Keratinocyte (primary cell): ENCODE measurements around the gene FSD1. TPM values are rescaled to one million over a fixed set of nuclear protein-coding genes. Genes with fewer than 3 reads are reported as not detected.

Source experiments
- DNase-seq: peaks from one replicate; pipeline ENCODE4 v3.0.0-alpha.2; 2011; ENCODE audit warnings: low read depth, missing footprints, low spot score
- FAIRE-seq: peaks from 2 replicates; lab custom pipeline; 2011; peaks lifted over from hg19 to GRCh38; lab: Jason Lieb, UNC
- H2AFZ ChIP-seq: 2 replicates; pipeline ENCODE4 v1.6.0; 2012; ENCODE audit warnings: low read length, control low read depth, inconsistent platforms; ENCODE audit not compliant: control insufficient read depth
- H3K27ac ChIP-seq: 2 replicates; pipeline ENCODE4 v1.5.1; 2011; ENCODE audit warnings: low read length; ENCODE audit not compliant: control insufficient read depth, insufficient read depth
- H3K27me3 ChIP-seq: 3 replicates; pipeline ENCODE4 v1.6.0; 2011; ENCODE audit warnings: low read length; ENCODE audit not compliant: control insufficient read depth, insufficient read depth; ENCODE audit errors: extremely low read depth
- H3K36me3 ChIP-seq, 2 experiments: 2 replicates in 1 of 2; 3 replicates in 1 of 2; pipeline ENCODE4 v1.5.1; 2011; ENCODE audit warnings: low read length in 2 of 2, mild to moderate bottlenecking in 1 of 2; ENCODE audit not compliant: control insufficient read depth in 2 of 2, insufficient read depth in 2 of 2; ENCODE audit errors: extremely low read depth in 1 of 2
- H3K4me1 ChIP-seq: 3 replicates; pipeline ENCODE4 v1.5.1; 2011; ENCODE audit warnings: low read length; ENCODE audit not compliant: control insufficient read depth, insufficient read depth; ENCODE audit errors: extremely low read depth
- H3K4me2 ChIP-seq: 3 replicates; pipeline ENCODE4 v1.6.0; 2011; ENCODE audit warnings: low read depth, low read length; ENCODE audit not compliant: control insufficient read depth, insufficient read depth; ENCODE audit errors: extremely low read depth
- H3K4me3 ChIP-seq, 3 experiments: fragments of 200-600 bp in 1 of 3; sonication (generic) in 1 of 3; 2 replicates in 2 of 3; 3 replicates in 1 of 3; pipeline ENCODE4 v1.5.1; 2011 to 2016; ENCODE audit warnings: low read length in 3 of 3, mild to moderate bottlenecking in 3 of 3, control low read depth in 2 of 3, inconsistent platforms in 1 of 3, low read depth in 1 of 3, mixed read lengths in 1 of 3, mixed run types in 1 of 3, moderate library complexity in 1 of 3; ENCODE audit not compliant: control insufficient read depth in 2 of 3, insufficient read depth in 2 of 3; ENCODE audit errors: extremely low read depth in 1 of 3
- H3K79me2 ChIP-seq: 2 replicates; pipeline ENCODE4 v1.6.0; 2012; ENCODE audit warnings: low read length; ENCODE audit not compliant: control insufficient read depth, insufficient read depth
- H3K9ac ChIP-seq: 3 replicates; pipeline ENCODE4 v1.6.0; 2011; ENCODE audit warnings: low read length; ENCODE audit not compliant: control insufficient read depth, insufficient read depth; ENCODE audit errors: extremely low read depth
- H3K9me1 ChIP-seq: 3 replicates; pipeline ENCODE4 v1.6.0; 2011; ENCODE audit warnings: low read length; ENCODE audit not compliant: control insufficient read depth, insufficient read depth; ENCODE audit errors: extremely low read depth
- H3K9me3 ChIP-seq: 2 replicates; pipeline ENCODE4 v1.5.1; 2012; ENCODE audit warnings: low read depth, low read length; ENCODE audit not compliant: control insufficient read depth
- H4K20me1 ChIP-seq: 3 replicates; pipeline ENCODE4 v1.6.0; 2011; ENCODE audit warnings: low read length; ENCODE audit not compliant: control insufficient read depth, insufficient read depth; ENCODE audit errors: extremely low read depth
- CTCF ChIP-seq, 3 experiments: IDR thresholded peaks in 1 of 3; conservative IDR thresholded peaks in 1 of 3; optimal IDR thresholded peaks in 1 of 3; 2 replicates in 2 of 3; 3 replicates in 1 of 3; pipeline versions ENCODE3 to v1.5.1; 2011; ENCODE audit warnings: low read length in 3 of 3, mild to moderate bottlenecking in 3 of 3, moderate library complexity in 2 of 3, control low read depth in 1 of 3, inconsistent platforms in 1 of 3; ENCODE audit not compliant: insufficient read depth in 2 of 3; ENCODE audit errors: extremely low read depth in 1 of 3
- EZH2 ChIP-seq: IDR thresholded peaks from one replicate; pipeline ENCODE4 v1.6.1; 2012; ENCODE audit warnings: inconsistent platforms, mild to moderate bottlenecking, low read length, moderate library complexity
- dilution Hi-C: fragments of 300-500 bp; cut with MboI; formaldehyde crosslinking; loops from one replicate; pipeline ENCODE4 v1.7.0; 2020; ENCODE audit warnings: low sequenced_read_pairs; ENCODE audit not compliant: extremely low pct_ligation_motif_present
- polyA plus RNA-seq, 5 experiments: library from polyadenylated mRNA; depleted of rRNA in 3 of 5; stranded (reverse) in 3 of 5; stranded (forward) in 1 of 5; unstranded in 1 of 5; fragments of >200 nt; gene quantifications; 1 replicate in 1 of 5; 2 replicates in 3 of 5; 3 replicates in 1 of 5; pipeline versions ENCODE4 v1.2.1 to v1.2.3, GENCODE V29; 2011 to 2012; ENCODE audit warnings: missing spikeins in 2 of 5, low read depth in 1 of 5, low replicate concordance in 1 of 5

FSD1 gene
- polyA plus RNA-seq, 1 donor (not counting 4 experiments of a cell fraction or from before 2014, with no cell fraction given), result 0.49 TPM

- Histone ChIP-seq H3K9me3 (no peaks in the 10 kb centered on the region), H3K4me1 (peaks cover 15% of the 10 kb centered on the region), H3K4me2 (peak overlapping the region; percentile 95), H2AFZ (peak overlapping the region; percentile 80), H3K36me3 (peaks cover 0 to 2% of the 10 kb centered on the region in 2 experiments), H4K20me1 (no peaks in the 10 kb centered on the region), H3K9ac (peak overlapping the region; percentile 75), H3K9me1 (no peaks in the 10 kb centered on the region), H3K79me2 (peaks cover 1% of the 10 kb centered on the region), H3K27me3 (no peaks in the 10 kb centered on the region), H3K27ac (peak overlapping the region; percentile 67), H3K4me3 (peak overlapping the region; percentile 42 to 78 (median 66))
- FAIRE-seq (no peak), DNase-seq (no peak)
- no peak for TF ChIP-seq EZH2
- no peak for TF ChIP-seq CTCF (optimal IDR thresholded peaks at IDR 0.05 in 1 of 3, IDR thresholded peaks at IDR 0.05 in 1 of 3, conservative IDR thresholded peaks at IDR 0.05 in 1 of 3; ENCODE audit: extremely low read depth in 1 of 3, insufficient read depth in 2 of 3, low read length in 3 of 3)
- dilution Hi-C loops, result no loop called here
Measured at GRCh38 chr19:4342314-4342614, 37.9 kb downstream of the FSD1 start.

DNA sequence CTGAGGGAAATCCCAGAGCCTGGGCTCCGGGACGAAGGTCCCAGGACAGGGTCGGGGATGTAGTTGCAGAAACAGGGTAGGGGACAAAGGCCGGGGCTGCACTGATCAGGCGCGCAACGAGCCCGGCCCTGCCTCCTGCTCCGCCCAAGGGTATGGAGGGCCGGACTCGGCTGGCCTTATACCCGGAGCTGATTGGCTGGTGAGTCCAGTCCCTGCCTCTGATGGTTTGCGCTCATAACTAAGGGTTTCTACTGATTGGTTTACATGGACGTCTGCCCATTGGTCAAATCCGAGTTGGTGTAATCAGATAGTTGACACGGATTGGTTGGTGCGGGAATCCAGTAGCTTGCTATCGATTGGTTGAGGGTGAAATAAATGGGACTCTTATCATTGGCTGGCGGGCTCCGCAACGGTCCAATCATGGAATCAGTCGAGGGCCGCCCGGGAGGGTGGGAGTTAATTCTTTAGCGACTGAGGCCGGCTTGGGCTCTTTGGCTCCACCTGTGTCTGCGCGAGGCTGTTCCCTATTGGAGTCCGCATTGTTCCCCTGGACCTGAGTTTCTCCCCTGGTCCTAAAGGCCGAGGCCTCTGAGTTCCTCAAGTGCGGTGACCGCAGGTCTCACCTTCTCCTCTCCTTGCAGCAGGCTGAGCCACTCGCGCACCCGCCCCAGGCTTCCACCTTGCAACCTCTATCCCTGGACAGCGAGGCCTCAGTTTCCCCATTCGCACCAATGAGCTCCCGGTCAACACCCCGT is 38.4 kb downstream of the FSD1 start:
- Histone ChIP-seq H4K20me1 (no peaks in the 10 kb centered on the region), H3K4me3 (peak overlapping the region; percentile 59 to 94 (median 83)), H3K27ac (peak overlapping the region; percentile 75), H3K36me3 (peaks cover 0 to 2% of the 10 kb centered on the region in 2 experiments), H3K4me2 (peak overlapping the region; percentile 98), H3K9me1 (no peaks in the 10 kb centered on the region), H3K27me3 (no peaks in the 10 kb centered on the region), H3K9me3 (no peaks in the 10 kb centered on the region), H3K79me2 (peaks cover 1% of the 10 kb centered on the region), H3K4me1 (peaks cover 15% of the 10 kb centered on the region), H3K9ac (peak overlapping the region; percentile 75), H2AFZ (peak overlapping the region; percentile 96)
- FAIRE-seq, result peak; percentile 95
- TF ChIP-seq CTCF (optimal IDR thresholded peaks at IDR 0.05 in 1 of 3, IDR thresholded peaks at IDR 0.05 in 1 of 3, conservative IDR thresholded peaks at IDR 0.05 in 1 of 3; ENCODE audit: extremely low read depth in 1 of 3, insufficient read depth in 2 of 3, low read length in 3 of 3), result peak; percentile 20 to 33 (median 27)
- TF ChIP-seq EZH2, result peak; percentile 72
- DNase-seq, result peak; percentile 100
- dilution Hi-C loops, result no loop called here
